GM21786 (cell line): ENCODE results near the gene TENM3.

ENCODE experiments used
- ATAC-seq: cut with Tn5 transposase; IDR thresholded peaks from one replicate; pipeline ENCODE4 v1.9.1; 2021; ENCODE audit not compliant: unreplicated experiment

TENM3 gene

DNA sequence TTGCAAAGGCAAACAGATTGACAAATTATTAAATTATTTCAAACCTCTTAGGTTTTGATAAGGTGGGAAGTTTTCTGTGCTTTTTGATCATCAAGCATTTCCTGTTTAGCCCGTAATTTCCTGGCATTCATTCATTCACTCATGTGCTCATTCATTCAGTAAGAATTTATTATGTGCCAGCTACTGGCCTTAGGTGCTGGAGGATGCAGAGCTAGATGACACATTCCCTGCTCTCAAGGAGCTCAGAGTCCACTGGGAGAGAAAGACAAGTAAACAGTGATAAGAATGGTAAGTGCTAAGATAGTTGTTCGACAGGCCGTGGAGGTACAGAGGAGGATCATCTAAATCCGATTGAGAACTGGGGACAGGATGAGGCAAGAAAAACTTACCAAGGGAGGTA lies 520.9 kb downstream of the TENM3 start:
- ATAC-seq: no peak

DNA sequence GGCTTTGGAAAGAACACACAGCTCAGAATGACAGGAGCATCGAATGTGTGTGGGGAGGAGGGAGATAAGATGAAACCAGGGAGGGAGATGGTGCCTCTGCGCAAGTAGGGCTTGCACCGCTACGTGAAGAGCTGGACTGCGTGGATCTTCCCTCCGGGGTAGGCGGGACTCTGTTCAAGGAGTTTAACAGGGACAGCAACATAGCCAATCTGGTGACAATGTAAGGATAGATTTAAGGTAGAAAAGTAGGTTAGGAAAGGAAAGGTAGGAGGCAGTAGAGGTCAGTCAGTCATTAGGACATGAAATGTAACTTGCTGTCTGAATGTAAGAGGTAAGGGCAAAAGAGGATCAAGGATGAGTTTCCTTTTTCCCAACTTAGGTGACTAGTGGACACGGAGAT lies 521.4 kb downstream of the TENM3 start:
- ATAC-seq: no peak

- ATAC-seq: no peak
Measured at GRCh38 chr4:182765987-182766856, 523.0 kb downstream of the TENM3 start.

- no peak for ATAC-seq
Measured at GRCh38 chr4:182766857-182767250, 523.7 kb downstream of the TENM3 start.

- ATAC-seq: no peak
Measured at GRCh38 chr4:182768838-182769237, 525.6 kb downstream of the TENM3 start.

DNA sequence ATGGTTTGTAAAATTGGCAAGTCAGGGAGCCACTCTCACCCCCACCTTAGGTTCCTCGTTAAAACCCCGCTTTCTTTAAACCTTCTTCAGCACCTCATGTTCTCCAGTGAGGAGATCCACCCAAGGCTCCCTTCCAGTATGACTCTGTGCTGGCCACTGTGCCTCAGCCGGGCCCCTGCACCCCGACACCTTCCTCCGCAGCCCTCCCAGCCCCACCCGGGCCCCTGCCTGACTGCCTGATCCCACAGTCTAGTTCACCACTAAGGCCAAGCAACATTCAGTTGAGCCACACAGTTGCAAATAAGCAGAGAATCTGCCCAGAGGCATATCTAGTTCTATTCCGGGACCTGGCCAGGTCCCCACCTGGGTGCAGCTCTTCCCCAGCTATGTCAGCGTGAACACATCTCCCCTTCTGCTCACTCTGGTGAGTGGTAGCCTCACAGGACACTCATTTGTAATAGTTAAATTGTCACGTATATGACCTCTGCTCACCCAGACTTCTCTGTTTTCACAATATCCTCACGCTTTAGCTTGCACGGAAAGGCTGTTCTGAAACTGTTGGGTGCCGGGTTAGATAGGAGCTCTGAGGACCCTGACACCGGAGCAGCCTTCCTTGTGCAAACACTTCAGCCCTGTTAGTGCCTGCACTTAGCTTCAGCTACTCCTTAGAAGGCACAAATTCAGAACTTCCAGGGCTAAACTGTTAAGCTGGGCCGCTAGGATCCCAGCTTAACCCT lies 527.2 kb downstream of the TENM3 start:
- no peak for ATAC-seq

DNA sequence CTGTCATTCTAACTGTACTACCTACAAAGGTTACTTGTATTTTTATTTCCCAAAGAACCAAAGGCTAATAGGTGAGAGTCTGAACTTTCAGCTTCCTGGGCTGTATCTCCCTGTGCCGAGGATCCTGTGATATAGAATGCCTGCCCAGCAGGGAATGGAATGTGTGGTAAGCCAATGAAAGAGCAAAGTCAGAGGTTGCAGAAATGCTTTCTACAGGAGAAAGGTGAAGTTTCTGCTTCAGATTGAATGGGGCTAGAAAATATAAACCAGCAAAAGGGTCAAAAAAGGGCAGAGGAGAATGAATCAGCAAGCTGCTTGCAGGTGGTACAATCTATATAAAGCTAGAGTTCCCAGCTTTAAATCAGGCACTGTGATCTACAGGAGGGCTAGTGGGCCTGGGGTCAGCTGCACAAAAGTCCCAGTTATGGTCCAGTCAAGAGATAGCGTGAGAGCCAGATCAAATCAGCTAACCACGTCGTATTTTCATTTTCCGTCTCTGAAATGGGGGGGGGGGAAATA lies 527.9 kb downstream of the TENM3 start:
- ATAC-seq: no peak

GRCh38 chr4:182775075-182775474 lies 531.9 kb downstream of the TENM3 start:
- no peak for ATAC-seq

DNA sequence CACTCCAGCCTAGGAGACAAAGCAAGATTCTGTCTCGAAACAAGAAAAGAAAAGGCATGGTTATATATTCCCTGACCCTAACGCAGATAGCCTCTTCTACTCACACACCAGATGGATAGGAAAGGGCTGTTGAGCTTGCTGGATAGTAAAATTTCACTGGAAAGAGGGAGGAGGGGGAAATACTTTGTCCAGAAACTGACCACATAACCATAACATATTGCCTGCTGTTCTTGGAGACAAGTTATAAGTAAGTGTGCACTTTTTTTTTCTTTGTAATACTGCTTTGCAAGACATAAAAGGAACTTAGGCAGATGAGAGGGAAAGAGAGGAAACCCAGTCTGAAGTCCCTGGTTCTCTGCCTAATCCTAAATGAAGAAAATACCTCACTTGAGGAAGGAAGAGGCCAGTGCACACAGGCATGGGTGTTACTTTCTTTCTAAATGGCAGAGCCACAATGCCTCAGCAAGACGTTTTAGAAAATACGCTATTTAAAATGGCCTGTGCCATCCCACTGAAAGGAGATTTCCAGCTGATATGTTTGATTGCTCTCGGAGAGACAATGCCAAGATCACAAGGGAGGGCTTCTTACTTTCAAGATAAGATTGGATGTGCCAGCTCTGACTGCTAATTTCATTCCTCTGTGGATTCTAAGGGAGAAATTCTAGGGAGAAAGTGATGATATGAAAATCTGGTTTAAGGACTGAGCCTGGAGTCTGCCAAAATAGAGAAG lies 533.3 kb downstream of the TENM3 start:
- no peak for ATAC-seq

DNA sequence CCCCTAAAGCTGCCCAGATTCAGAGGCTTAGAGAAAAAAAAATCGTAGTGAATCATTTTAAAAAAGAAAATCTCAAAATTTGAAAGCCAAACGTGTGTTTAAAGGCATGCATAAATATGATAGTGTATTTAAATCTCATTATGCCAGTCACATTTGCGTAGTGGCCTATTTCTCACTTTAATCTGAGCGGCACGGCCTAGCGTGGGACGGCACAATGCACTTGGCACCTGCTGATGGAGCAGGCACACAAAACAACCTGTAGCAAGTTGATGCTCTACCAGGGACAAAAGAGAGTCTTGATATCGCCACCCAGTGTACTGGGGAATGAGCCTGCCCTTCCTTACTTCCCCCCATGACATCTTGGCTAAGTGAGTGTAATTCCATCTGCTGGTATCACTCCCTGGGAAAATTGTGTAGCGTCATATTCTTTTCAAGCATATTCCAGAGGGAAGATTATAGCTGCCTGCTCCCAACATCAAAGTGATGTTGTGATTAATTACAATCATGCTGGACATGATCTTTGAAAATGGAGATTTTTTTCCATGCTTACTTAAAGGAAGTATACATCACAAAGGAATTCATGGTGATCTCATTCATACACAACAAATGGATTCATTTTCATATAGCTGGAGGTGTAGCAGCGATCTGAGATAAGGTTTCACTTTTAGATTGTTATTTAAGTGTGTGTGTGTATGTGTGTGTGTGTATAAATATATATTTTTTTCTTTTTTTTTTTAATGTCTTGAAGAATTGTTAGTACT lies 535.2 kb downstream of the TENM3 start:
- no peak for ATAC-seq

GRCh38 chr4:182786991-182787390 lies 543.8 kb downstream of the TENM3 start:
- ATAC-seq: no peak

- no peak for ATAC-seq
Measured at GRCh38 chr4:182788201-182788600, 545.0 kb downstream of the TENM3 start.

DNA sequence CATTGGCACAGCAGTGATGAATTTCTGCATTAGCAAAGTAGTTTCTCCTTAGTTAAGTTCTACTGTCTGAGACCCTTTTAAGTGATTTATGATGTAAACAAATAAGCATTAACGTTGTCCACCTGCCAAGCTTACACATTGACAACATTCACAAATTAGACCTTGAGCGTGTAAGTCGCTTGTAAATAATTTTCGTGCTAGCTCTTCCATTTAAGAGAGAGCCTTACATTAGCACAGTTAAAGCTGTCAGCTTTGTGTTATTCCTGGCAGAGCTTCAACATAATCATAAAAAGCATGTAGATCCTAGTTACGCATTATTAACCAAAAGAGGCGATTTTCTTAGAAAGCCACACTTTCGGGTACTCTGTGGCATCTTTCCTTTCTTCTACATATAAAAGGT lies 546.3 kb downstream of the TENM3 start:
- no peak for ATAC-seq

DNA sequence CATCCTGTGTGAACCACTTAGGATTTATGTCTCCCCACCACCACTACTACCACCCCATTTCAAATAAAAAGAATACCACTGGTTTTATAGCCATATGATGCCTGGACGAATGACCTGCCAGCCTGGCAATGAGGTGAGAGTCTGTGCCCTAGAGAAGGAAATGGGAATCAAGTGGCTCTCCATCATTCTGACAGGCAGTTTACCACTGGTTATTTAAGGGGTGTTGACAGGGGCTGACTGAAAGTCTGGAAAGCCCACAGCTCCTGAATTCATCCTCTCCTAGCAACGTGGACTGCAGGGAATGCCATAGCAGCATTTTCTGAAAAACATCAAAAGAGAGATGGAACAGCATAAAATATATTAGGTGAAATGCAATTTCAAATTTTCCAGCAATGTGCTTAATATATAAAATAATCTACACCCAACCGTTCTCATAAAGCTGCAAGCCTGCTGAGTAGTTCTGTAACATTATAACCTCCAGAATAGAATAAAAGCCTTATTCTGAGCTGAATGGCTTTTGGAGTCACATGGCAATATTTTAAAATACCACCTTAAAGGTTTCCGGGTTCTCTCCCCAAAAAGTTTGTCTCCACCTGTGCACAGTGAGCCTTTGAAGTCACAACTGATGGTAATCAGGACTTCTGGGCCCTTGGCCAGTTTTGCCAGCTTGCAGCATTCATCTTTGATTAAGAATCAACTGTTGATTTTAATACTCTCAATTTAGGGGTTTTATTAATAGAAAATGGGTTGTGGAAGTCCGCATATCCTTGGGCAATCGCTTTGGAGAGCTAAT lies 552.4 kb downstream of the TENM3 start:
- ATAC-seq: no peak

- ATAC-seq: no peak
Measured at GRCh38 chr4:182799515-182800215, 556.5 kb downstream of the TENM3 start.

GRCh38 chr4:182800216-182800515 lies 557.0 kb downstream of the TENM3 start:
- ATAC-seq: no peak

DNA sequence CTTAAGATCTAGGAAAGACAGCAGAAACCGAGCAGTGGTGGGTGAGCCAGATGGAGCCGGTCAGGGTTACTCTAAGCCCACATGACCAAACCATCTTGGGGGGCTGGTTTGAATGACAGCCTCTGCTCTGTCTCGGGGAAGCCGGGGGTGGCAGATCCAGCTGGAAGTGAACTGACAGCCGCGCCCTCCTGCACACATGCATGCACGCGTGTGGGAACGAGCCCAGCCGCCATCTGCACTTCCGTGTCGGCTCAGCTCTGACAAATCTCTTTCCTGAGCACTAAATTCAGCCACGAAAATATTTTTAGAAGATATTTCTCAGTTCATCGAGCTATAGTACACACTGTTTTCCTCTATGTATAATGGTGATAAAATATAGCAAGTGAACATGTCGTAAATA lies 558.4 kb downstream of the TENM3 start:
- no peak for ATAC-seq

DNA sequence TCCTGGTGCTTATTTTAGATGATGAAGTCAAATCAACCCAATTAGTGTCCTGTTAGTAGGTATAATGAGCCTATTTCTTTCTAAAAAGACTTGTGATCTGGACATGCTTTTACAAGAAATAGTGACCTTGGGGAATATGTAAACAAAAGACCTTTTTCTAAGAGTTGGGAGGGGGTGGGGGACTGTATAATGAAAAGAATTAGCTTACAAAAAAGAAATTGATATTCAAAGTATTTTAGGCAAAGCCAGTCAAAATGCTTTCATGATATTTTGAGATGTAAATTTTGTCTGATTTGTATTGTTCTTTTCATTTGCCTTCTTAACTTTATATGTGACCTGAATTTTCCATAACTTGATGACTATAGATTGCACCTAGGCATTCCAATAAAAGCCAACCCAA lies 559.4 kb downstream of the TENM3 start:
- no peak for ATAC-seq

DNA sequence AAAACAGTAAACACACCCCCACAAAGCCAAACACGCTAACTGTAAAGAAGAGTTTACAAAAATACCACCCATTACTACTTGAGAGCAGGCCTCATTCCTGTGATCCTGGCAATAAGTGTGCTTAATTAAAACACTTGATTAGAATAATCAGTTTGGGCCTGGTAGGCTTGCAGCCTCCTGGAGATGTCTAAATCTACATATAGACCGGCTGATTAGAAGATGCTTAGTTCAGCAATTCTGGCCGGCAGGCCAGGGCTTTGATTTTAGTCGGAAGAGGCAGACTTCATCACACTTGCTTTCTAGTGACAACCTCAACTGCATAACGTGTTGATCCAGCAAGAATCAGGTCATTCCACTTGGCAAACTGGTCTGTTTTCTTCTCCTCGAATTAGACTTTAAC lies 560.0 kb downstream of the TENM3 start:
- no peak for ATAC-seq

DNA sequence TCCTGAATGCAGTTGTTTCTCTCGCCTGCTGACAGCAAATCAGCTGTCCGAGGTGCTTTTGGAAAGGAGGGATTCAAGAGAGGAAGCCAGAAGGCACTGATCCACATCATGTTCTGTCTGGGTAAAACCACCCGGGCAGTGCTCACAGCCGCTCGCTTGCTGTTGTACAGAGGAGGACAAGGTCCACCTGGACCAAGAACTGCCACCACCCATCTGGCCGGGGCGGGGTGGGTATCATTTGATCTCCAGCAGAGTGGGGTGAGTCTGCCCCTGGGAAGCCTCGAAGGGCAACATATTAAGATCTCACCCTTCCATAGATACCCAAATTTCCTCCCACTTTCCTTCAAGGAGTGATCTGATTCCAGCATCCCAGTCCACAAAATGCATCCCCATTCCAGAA lies 560.9 kb downstream of the TENM3 start:
- ATAC-seq: no peak
